ENCODE results near the gene KCNJ1. TPM values are rescaled to one million over a fixed set of nuclear protein-coding genes. Genes with fewer than 3 reads are reported as not detected.

KCNJ1 gene
- total RNA-seq, 3 donors from 2014 or later (not counting 1 experiment from before 2014, with no cell fraction given), result not detected

GRCh38 chr11:128831174-128832120 is 35.6 kb downstream of the KCNJ1 start:
- Histone ChIP-seq H3K4me3 (ENCODE audit: low read length) (peak overlapping the region; percentile 13), H3K36me3 (ENCODE audit: control insufficient read depth, insufficient read depth, low read length) (no peaks in the 10 kb centered on the region), H3K9me3 (ENCODE audit: control insufficient read depth, insufficient read depth, low read length) (no peaks in the 10 kb centered on the region), H3K4me1 (ENCODE audit: control insufficient read depth, insufficient read depth, low read length) (peaks cover 16% of the 10 kb centered on the region), H3K27me3 (ENCODE audit: control insufficient read depth, insufficient read depth, low read length) (no peaks in the 10 kb centered on the region), H3K27ac (ENCODE audit: low read length) (peak overlapping the region; percentile 70)
- 35% methylated on average over 11 of the region's 14 CpGs for WGBS (ENCODE audit: insufficient coverage)
- H3K36me3 Mint-ChIP-seq, result no peaks in the 10 kb centered on the region
- H3K4me1 Mint-ChIP-seq, result peaks cover 25 to 36% of the 10 kb centered on the region in 2 donors
- peak overlapping the region; percentile 87 to 88 for H3K27ac Mint-ChIP-seq
- DNase-seq, result peak; percentile 82 to 94
- TF ChIP-seq CTCF (IDR thresholded peaks at IDR 0.05), result peak; percentile 95
- no peaks in the 10 kb centered on the region for H3K27me3 Mint-ChIP-seq (ENCODE audit: low read depth in 2 of 2)
- H3K4me3 Mint-ChIP-seq, result peak overlapping the region; percentile 84
- intact Hi-C loops (cut with micrococcal nuclease), result loop anchor here (1.0 to 10.0 kb wide), 5 partner anchors 201 to 800 kb away; no protein-coding TSS in a partner anchor
- peak; percentile 86 to 90 (median 88) for ATAC-seq
- no peaks in the 10 kb centered on the region for H3K9me3 Mint-ChIP-seq

- Mint-ChIP-seq H3K27ac (peak overlapping the region; percentile 87 to 88), H3K27me3 (ENCODE audit: low read depth in 2 of 2) (no peaks in the 10 kb centered on the region), H3K4me1 (peaks cover 20 to 35% of the 10 kb centered on the region in 2 donors), H3K9me3 (no peaks in the 10 kb centered on the region), H3K4me3 (peak overlapping the region; percentile 84), H3K36me3 (no peaks in the 10 kb centered on the region)
- DNase-seq, result peak in 1 of 2 donors; percentile 77
- H3K27me3 ChIP-seq (ENCODE audit: control insufficient read depth, insufficient read depth, low read length), result no peaks in the 10 kb centered on the region
- ATAC-seq, result peak; percentile 58 to 74 (median 63)
- intact Hi-C loops (cut with micrococcal nuclease), result loop anchor here (1.0 to 10.0 kb wide), 5 partner anchors 200 to 799 kb away; no protein-coding TSS in a partner anchor
- no peak for TF ChIP-seq CTCF (IDR thresholded peaks at IDR 0.05)
- no peaks in the 10 kb centered on the region for H3K36me3 ChIP-seq (ENCODE audit: control insufficient read depth, insufficient read depth, low read length)
- H3K4me3 ChIP-seq (ENCODE audit: low read length), result peak overlapping the region; percentile 13
- H3K9me3 ChIP-seq (ENCODE audit: control insufficient read depth, insufficient read depth, low read length), result no peaks in the 10 kb centered on the region
- 66% methylated on average over 9 of the region's 11 CpGs for WGBS (ENCODE audit: insufficient coverage)
- H3K27ac ChIP-seq (ENCODE audit: low read length), result peak overlapping the region; percentile 70
- peaks cover 16% of the 10 kb centered on the region for H3K4me1 ChIP-seq (ENCODE audit: control insufficient read depth, insufficient read depth, low read length)
Observed at GRCh38 chr11:128830290-128831173, 36.6 kb downstream of the KCNJ1 start.

- no peak for TF ChIP-seq CTCF (IDR thresholded peaks at IDR 0.05)
- WGBS (ENCODE audit: insufficient coverage), result 91% methylated on average over 4 of the region's 4 CpGs
- peaks cover 24 to 43% of the 10 kb centered on the region in 2 donors for H3K4me1 Mint-ChIP-seq
- no peaks in the 10 kb centered on the region for H3K27me3 Mint-ChIP-seq (ENCODE audit: low read depth in 2 of 2)
- Histone ChIP-seq H3K27me3 (ENCODE audit: control insufficient read depth, insufficient read depth, low read length) (no peaks in the 10 kb centered on the region), H3K4me3 (ENCODE audit: low read length) (no peak overlapping the region), H3K9me3 (ENCODE audit: control insufficient read depth, insufficient read depth, low read length) (no peaks in the 10 kb centered on the region), H3K27ac (ENCODE audit: low read length) (no peak overlapping the region), H3K4me1 (ENCODE audit: control insufficient read depth, insufficient read depth, low read length) (peaks cover 16% of the 10 kb centered on the region), H3K36me3 (ENCODE audit: control insufficient read depth, insufficient read depth, low read length) (no peaks in the 10 kb centered on the region)
- ATAC-seq (no peak), DNase-seq (no peak)
- H3K27ac Mint-ChIP-seq, result no peak overlapping the region
- no peaks in the 10 kb centered on the region for H3K36me3 Mint-ChIP-seq
- no peaks in the 10 kb centered on the region for H3K9me3 Mint-ChIP-seq
- no peak overlapping the region for H3K4me3 Mint-ChIP-seq
- intact Hi-C loops (cut with micrococcal nuclease), result no loop called here
Observed at GRCh38 chr11:128828350-128828749, 38.7 kb downstream of the KCNJ1 start.

All from natural killer cell (primary cell).